A549 (cell line): ENCODE measurements around the gene NAT8. TPM values are rescaled to one million over a fixed set of nuclear protein-coding genes. Genes with fewer than 3 reads are reported as not detected.

Experiments used
- ATAC-seq, 2 experiments: fragments of 200-7000 bp in 1 of 2; fragments of >200 bp in 1 of 2; cut with Nextera tagmentation in 1 of 2; cut with Tn5 transposase in 1 of 2; 3 replicates each; pipeline versions ENCODE4 v1.8.0 to v1.9.1; 2018 to 2020; ENCODE audit warnings: mild to moderate bottlenecking in 1 of 2, moderate library complexity in 1 of 2
- CTCF ChIA-PET: fragments of 300-600 bp; sonication (Branson Sonifier 250); formaldehyde crosslinking; extraction: SDS; loops from one replicate; lab custom pipeline; 2021; ENCODE audit warnings: antibody characterized with exemption, inconsistent platforms; lab: Yijun Ruan, JAX
- POLR2A ChIA-PET: fragments of 350-600 bp; formaldehyde crosslinking; extraction: SDS; loops from one replicate; lab custom pipeline; 2021; ENCODE audit warnings: antibody characterized with exemption, inconsistent platforms; lab: Yijun Ruan, JAX
- DNase-seq, 2 experiments: peaks; one replicate each; pipeline versions ENCODE4 v3.0.0 to v3.0.0-alpha.2; 2011 to 2016; ENCODE audit warnings: low read depth in 1 of 2, low spot score in 1 of 2
- FAIRE-seq: peaks from 2 replicates; lab custom pipeline; 2011; peaks lifted over from hg19 to GRCh38; lab: Jason Lieb, UNC
- H3K27ac ChIP-seq, 2 experiments: fragments of >200 bp; sonication (Bioruptor Twin); formaldehyde crosslinking; 3 replicates each; pipeline ENCODE4 v1.5.1; 2016 to 2017
- H3K4me1 ChIP-seq: fragments of >200 bp; sonication (Bioruptor Twin); formaldehyde crosslinking; 3 replicates; pipeline ENCODE4 v1.6.1; 2016
- H3K4me2 ChIP-seq: fragments of >200 bp; sonication (Bioruptor Twin); formaldehyde crosslinking; 3 replicates; pipeline ENCODE4 v1.6.1; 2016
- H3K4me3 ChIP-seq: fragments of >200 bp; sonication (Bioruptor Twin); formaldehyde crosslinking; 3 replicates; pipeline ENCODE4 v1.5.1; 2016
- H3K9me3 ChIP-seq: fragments of >200 bp; sonication (Bioruptor Twin); formaldehyde crosslinking; 3 replicates; pipeline ENCODE4 v1.6.1; 2016
- CEBPB ChIP-seq, 2 experiments: fragments of >200 bp in 1 of 2; sonication (Bioruptor Twin) in 1 of 2; formaldehyde crosslinking in 1 of 2; IDR thresholded peaks; 2 replicates each; pipeline ENCODE4 v1.6.1; 2012 to 2016
- FOSB ChIP-seq: fragments of 250-450 bp; sonication (Bioruptor Pico); IDR thresholded peaks from 2 replicates; pipeline ENCODE4 v1.5.0; 2020; ENCODE audit warnings: mild to moderate bottlenecking, moderate library complexity
- FOSL2 ChIP-seq, 2 experiments: fragments of 450-650 bp in 1 of 2; fragments of >200 bp in 1 of 2; sonication (Bioruptor Twin) in 1 of 2; formaldehyde crosslinking; IDR thresholded peaks; 2 replicates each; pipeline versions ENCODE4 v1.5.0 to v1.6.1; 2016 to 2020; ENCODE audit warnings: mild to moderate bottlenecking in 1 of 2, moderate library complexity in 1 of 2
- FOXS1 ChIP-seq: fragments of 250-450 bp; sonication (Bioruptor Pico); IDR thresholded peaks from 2 replicates; pipeline ENCODE4 v1.5.0; 2020; ENCODE audit warnings: mild to moderate bottlenecking, moderate library complexity
- HOXB5 ChIP-seq: fragments of 250-450 bp; sonication (Bioruptor Pico); IDR thresholded peaks from 2 replicates; pipeline ENCODE4 v1.5.0; 2020; ENCODE audit warnings: mild to moderate bottlenecking, moderate library complexity
- JUN ChIP-seq, 2 experiments: fragments of >200 bp; sonication (Bioruptor Twin); formaldehyde crosslinking; IDR thresholded peaks; 2 replicates in 1 of 2; 3 replicates in 1 of 2; pipeline ENCODE4 v1.6.1; 2016 to 2017
- MYC ChIP-seq: IDR thresholded peaks from 2 replicates; pipeline ENCODE4 v1.6.1; 2012; ENCODE audit warnings: mild to moderate bottlenecking, inconsistent platforms, low read length, improper control_type of control experiment, borderline replicate concordance
- NFE2L2 ChIP-seq: fragments of 150-350 bp; conservative IDR thresholded peaks from 2 replicates; pipeline ENCODE4 v1.6.1; 2014; ENCODE audit warnings: low read length
- NR3C1 ChIP-seq: fragments of >200 bp; sonication (Bioruptor Twin); formaldehyde crosslinking; IDR thresholded peaks from 3 replicates; pipeline ENCODE4 v1.6.1; 2017
- POLR2AphosphoS2 ChIP-seq: conservative IDR thresholded peaks from 2 replicates; pipeline ENCODE4 v1.6.1; 2012; ENCODE audit warnings: low read length, improper control_type of control experiment, inconsistent platforms
- RAD21 ChIP-seq, 2 experiments: fragments of >200 bp in 1 of 2; sonication (Bioruptor Twin) in 1 of 2; formaldehyde crosslinking in 1 of 2; IDR thresholded peaks in 1 of 2; conservative IDR thresholded peaks in 1 of 2; 2 replicates in 1 of 2; 3 replicates in 1 of 2; pipeline ENCODE4 v1.6.1; 2012 to 2018; ENCODE audit warnings: inconsistent platforms in 1 of 2
- RARB ChIP-seq: fragments of 250-450 bp; sonication (Bioruptor Pico); IDR thresholded peaks from 2 replicates; pipeline ENCODE4 v1.8.0; 2021; ENCODE audit warnings: mild to moderate bottlenecking, moderate library complexity
- SMC3 ChIP-seq: fragments of >200 bp; sonication (Bioruptor Twin); formaldehyde crosslinking; IDR thresholded peaks from 3 replicates; pipeline ENCODE4 v1.6.1; 2018; ENCODE audit warnings: inconsistent platforms
- SREBF2 ChIP-seq: fragments of 450-650 bp; IDR thresholded peaks from 2 replicates; pipeline ENCODE4 v1.6.1; 2014; ENCODE audit warnings: mild to moderate bottlenecking, moderate library complexity
- TP53 ChIP-seq: fragments of 250-450 bp; sonication (Bioruptor Pico); IDR thresholded peaks from 2 replicates; pipeline ENCODE4 v1.5.0; 2021; ENCODE audit warnings: mild to moderate bottlenecking, moderate library complexity
- ZC3H11A ChIP-seq: fragments of 450-650 bp; IDR thresholded peaks from 2 replicates; pipeline ENCODE4 v1.6.1; 2014; ENCODE audit warnings: antibody characterized with exemption, mild to moderate bottlenecking
- ZFP36 ChIP-seq: fragments of 450-650 bp; IDR thresholded peaks from 2 replicates; pipeline ENCODE4 v1.6.1; 2014; ENCODE audit warnings: borderline replicate concordance; ENCODE audit not compliant: partially characterized antibody
- WGBS: methylation state at CpG from one replicate; pipeline ENCODE4 v1.1.6; 2017; ENCODE audit errors: missing lambda C conversion rate; 5-methylcytosine and 5-hydroxymethylcytosine counted together
- polyA plus RNA-seq, 4 experiments: library from polyadenylated mRNA; depleted of rRNA in 3 of 4; stranded (reverse); fragments of >200 nt; fragmentation: RNase III in 1 of 4; extraction: RNeasy Plus Mini Kit Qiagen cat#74134 plus additional on column Dnase treatment in 1 of 4; gene quantifications; 2 replicates in 3 of 4; 3 replicates in 1 of 4; pipeline ENCODE4 v1.2.3, GENCODE V29; 2011 to 2017
- TF ChIP-seq, protein P1 (sequence below): fragments of >200 bp; sonication (Bioruptor Twin); formaldehyde crosslinking; IDR thresholded peaks from 3 replicates; pipeline ENCODE4 v1.5.1; 2016
- TF ChIP-seq, protein P2 (sequence below): fragments of 250-450 bp; sonication (Bioruptor Pico); IDR thresholded peaks from 2 replicates; pipeline ENCODE4 v1.5.0; 2021; ENCODE audit warnings: mild to moderate bottlenecking, moderate library complexity, borderline replicate concordance

Gene NAT8
- polyA plus RNA-seq, 2 of the 4 experiments (the other 2 are of a cell fraction): not detected

DNA sequence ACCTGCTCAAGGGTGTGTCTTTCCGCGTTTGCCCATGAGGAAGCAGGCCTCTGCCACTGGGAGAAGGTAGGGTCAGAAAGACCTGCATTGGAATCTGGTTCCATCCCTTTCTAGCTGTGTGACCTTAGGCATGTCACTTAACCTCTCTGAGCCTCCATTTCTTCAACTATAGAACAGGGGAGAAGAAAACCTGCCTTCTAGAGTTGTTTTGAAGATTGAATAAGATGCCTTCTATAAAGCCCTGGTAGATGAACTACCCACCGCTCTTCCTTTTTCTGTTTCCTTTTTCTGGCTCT lies 507 bp downstream of the NAT8 start:
- ATAC-seq: no peak
- peaks cover 16% of the 10 kb centered on the region for H3K9me3 ChIP-seq
- peaks cover 14% of the 10 kb centered on the region; the same call in 2 of the 3 replicates for H3K4me1 ChIP-seq
- ChIA-PET POLR2A (no interaction called here), CTCF (no interaction called here)
- H3K4me3 ChIP-seq: no peak overlapping the region
- WGBS: 89% methylated on average over 3 of the region's 3 CpGs
- no peak overlapping the region for H3K27ac ChIP-seq
- no peak for FAIRE-seq
- TF ChIP-seq ZFP36: no peak
- TF ChIP-seq SREBF2: no peak
- TF ChIP-seq FOSB (CRISPR knock-in tag): no peak
- TF ChIP-seq, protein P1, sequence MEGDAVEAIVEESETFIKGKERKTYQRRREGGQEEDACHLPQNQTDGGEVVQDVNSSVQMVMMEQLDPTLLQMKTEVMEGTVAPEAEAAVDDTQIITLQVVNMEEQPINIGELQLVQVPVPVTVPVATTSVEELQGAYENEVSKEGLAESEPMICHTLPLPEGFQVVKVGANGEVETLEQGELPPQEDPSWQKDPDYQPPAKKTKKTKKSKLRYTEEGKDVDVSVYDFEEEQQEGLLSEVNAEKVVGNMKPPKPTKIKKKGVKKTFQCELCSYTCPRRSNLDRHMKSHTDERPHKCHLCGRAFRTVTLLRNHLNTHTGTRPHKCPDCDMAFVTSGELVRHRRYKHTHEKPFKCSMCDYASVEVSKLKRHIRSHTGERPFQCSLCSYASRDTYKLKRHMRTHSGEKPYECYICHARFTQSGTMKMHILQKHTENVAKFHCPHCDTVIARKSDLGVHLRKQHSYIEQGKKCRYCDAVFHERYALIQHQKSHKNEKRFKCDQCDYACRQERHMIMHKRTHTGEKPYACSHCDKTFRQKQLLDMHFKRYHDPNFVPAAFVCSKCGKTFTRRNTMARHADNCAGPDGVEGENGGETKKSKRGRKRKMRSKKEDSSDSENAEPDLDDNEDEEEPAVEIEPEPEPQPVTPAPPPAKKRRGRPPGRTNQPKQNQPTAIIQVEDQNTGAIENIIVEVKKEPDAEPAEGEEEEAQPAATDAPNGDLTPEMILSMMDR: no peak
- TF ChIP-seq POLR2AphosphoS2: no peak
- no peak for TF ChIP-seq TP53
- TF ChIP-seq NFE2L2: no peak
- no peak for TF ChIP-seq FOXS1 (CRISPR knock-in tag)
- no peak for TF ChIP-seq HOXB5
- TF ChIP-seq CEBPB (IDR thresholded peaks at IDR 0.05): no peak
- TF ChIP-seq, protein P2, sequence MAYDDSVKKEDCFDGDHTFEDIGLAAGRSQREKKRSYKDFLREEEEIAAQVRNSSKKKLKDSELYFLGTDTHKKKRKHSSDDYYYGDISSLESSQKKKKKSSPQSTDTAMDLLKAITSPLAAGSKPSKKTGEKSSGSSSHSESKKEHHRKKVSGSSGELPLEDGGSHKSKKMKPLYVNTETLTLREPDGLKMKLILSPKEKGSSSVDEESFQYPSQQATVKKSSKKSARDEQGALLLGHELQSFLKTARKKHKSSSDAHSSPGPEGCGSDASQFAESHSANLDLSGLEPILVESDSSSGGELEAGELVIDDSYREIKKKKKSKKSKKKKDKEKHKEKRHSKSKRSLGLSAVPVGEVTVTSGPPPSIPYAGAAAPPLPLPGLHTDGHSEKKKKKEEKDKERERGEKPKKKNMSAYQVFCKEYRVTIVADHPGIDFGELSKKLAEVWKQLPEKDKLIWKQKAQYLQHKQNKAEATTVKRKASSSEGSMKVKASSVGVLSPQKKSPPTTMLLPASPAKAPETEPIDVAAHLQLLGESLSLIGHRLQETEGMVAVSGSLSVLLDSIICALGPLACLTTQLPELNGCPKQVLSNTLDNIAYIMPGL (CRISPR knock-in tag): no peak
- TF ChIP-seq ZC3H11A: no peak
- no peak overlapping the region for H3K4me2 ChIP-seq
- DNase-seq: no peak

DNA sequence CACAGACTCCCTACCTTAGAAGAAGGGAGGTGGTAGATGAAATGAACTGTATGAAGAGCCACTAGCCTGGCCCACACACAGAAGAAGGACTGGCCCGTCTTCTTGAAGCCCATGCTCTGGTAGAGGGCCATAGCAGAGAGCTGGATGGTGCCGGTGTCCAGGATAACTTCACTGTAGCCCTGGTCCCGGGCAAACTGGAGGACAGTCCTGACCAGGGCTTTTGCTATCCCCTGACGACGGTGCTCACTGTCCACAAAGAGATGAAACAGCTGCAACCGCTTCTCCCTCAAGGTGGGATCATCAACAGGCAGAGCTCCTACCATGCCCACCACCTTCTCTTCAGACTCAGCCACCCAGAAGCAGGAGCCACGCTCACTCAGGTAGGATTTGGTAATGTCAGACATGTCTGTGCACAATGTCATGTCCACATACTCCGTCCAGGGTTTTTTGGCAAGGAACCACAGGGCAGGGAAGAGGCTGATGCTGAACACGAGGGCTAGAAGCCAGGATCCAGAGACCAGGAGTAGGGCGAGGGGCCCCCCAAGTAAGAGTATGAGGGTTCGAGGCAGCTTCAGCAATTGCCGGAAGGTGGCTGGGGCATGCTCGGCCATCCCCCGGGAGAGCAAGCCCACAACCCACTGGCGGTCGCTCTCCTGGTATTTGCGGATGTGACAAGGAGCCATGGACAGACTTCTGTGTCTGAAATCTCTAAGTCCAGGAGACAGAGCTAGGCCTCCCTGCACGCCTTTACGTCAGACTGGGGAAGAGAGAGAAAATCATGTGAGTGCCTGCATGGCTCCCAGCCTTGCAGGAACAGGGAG lies 1.1 kb downstream of the NAT8 start:
- no peak overlapping the region for H3K4me3 ChIP-seq
- ATAC-seq: no peak; a peak in 1 of 6 replicates

More for the DNA sequence above, 1.1 kb downstream of the NAT8 start:
- Histone ChIP-seq H3K4me2 (no peak overlapping the region), H3K4me1 (peaks cover 14% of the 10 kb centered on the region; the same call in 2 of the 3 replicates), H3K27ac (no peak overlapping the region), H3K9me3 (peaks cover 16% of the 10 kb centered on the region)
- FAIRE-seq (no peak), DNase-seq (no peak)
- ChIA-PET CTCF (interaction anchor here (1.1 kb wide), 1 partner anchor 28 kb away, joined by 4 read pairs; no protein-coding TSS in a partner anchor), POLR2A (no interaction called here)
- WGBS: 71% methylated on average over 19 of the region's 19 CpGs
- TF ChIP-seq RAD21 (conservative IDR thresholded peaks at IDR 0.05 in 1 of 2, IDR thresholded peaks at IDR 0.05 in 1 of 2) (no peak), ZC3H11A (no peak), RARB (no peak), MYC (no peak), SMC3 (no peak), NR3C1 (no peak), FOSL2 (IDR thresholded peaks at IDR 0.05) (no peak), FOSL2 (CRISPR knock-in tag; IDR thresholded peaks at IDR 0.05) (no peak), FOSB (CRISPR knock-in tag) (no peak), TP53 (no peak), SREBF2 (no peak), JUN (IDR thresholded peaks at IDR 0.05) (no peak)
- TF ChIP-seq, protein P1: no peak
